LNCaP clone FGC (cell line): ENCODE data around the gene BAG2.

ENCODE experiments used
- DNase-seq: peaks from one replicate; pipeline ENCODE4 v3.0.0-alpha.2; 2011; ENCODE audit warnings: low read depth
- H3K4me3 ChIP-seq: 2 replicates; pipeline ENCODE4 v1.5.1; 2011; ENCODE audit warnings: mild to moderate bottlenecking, low read depth, low read length, control low read depth
- TF ChIP-seq, protein P1 (sequence below): IDR thresholded peaks from 2 replicates; pipeline ENCODE4 v1.5.1; 2012; ENCODE audit warnings: mild to moderate bottlenecking; ENCODE audit not compliant: control insufficient read depth, insufficient read depth; ENCODE audit errors: extremely low read depth

BAG2 gene

DNA sequence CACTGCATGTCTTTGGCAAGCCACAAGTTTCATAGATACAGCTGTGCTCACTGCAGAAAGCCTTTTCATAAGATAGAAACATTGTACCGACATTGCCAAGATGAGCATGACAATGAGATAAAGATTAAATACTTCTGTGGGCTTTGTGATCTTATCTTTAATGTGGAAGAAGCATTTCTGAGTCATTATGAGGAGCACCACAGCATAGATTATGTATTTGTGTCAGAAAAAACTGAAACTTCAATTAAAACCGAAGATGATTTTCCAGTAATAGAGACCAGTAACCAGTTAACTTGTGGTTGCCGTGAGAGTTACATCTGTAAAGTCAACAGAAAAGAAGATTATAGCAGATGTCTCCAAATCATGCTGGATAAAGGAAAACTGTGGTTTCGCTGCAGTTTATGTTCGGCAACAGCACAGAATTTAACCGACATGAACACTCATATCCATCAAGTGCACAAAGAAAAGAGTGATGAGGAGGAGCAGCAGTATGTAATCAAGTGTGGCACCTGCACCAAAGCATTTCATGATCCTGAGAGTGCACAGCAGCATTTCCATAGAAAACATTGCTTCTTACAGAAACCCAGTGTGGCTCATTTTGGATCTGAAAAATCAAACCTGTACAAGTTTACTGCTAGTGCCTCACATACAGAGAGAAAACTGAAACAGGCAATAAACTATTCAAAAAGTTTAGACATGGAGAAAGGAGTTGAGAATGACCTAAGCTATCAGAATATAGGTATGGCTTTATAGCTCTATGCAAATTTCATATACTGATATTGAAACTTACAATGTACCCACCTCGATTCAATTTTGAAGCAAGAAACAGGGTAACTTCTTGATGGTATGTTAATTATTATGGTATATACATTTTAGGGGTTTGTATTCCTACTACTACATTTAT, 23.9 kb upstream of the BAG2 start:
- DNase-seq, result no peak
- TF ChIP-seq, protein P1, sequence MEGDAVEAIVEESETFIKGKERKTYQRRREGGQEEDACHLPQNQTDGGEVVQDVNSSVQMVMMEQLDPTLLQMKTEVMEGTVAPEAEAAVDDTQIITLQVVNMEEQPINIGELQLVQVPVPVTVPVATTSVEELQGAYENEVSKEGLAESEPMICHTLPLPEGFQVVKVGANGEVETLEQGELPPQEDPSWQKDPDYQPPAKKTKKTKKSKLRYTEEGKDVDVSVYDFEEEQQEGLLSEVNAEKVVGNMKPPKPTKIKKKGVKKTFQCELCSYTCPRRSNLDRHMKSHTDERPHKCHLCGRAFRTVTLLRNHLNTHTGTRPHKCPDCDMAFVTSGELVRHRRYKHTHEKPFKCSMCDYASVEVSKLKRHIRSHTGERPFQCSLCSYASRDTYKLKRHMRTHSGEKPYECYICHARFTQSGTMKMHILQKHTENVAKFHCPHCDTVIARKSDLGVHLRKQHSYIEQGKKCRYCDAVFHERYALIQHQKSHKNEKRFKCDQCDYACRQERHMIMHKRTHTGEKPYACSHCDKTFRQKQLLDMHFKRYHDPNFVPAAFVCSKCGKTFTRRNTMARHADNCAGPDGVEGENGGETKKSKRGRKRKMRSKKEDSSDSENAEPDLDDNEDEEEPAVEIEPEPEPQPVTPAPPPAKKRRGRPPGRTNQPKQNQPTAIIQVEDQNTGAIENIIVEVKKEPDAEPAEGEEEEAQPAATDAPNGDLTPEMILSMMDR, result no peak
- H3K4me3 ChIP-seq, result no peak overlapping the region

DNA sequence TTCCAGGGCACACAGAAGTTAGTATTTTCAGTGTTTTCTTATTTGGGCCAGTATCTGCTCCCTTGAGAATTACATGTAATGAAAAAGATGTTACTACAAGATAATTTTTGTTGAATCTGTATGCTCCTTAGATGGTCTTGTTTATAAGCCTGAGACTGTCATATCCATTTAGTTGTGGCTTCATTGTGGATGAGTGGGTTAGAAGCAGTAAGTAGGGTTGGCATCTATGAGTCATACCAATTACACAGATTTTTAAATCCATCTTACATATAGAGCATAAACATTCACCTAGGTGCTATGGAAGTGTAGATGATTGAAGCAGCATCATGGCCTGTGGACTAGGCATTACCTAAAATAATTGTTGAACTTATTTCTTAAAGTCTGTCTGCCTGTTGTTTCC, 13.5 kb upstream of the BAG2 start:
- TF ChIP-seq, protein P1, result no peak
- DNase-seq, result no peak
- no peak overlapping the region for H3K4me3 ChIP-seq

DNA sequence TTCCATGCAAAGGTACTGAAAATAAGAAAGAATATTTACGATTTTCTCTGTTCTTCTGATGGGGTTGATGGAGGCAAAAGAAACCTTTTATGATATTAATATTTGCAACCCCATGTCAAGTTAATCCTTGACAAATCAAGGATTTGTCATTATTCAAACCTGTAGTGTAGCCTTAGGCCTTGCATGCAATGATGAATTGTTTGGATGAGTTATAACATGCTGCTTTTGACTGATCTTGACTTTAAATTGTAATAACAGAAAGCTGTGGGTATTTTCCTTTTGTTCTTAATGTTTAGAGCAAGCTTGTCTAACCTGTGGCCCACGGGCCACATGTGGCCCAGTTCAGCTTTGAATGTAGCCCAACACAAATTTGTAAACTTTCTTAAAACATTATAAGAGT, 13.0 kb upstream of the BAG2 start:
- no peak overlapping the region for H3K4me3 ChIP-seq
- DNase-seq, result no peak

DNA sequence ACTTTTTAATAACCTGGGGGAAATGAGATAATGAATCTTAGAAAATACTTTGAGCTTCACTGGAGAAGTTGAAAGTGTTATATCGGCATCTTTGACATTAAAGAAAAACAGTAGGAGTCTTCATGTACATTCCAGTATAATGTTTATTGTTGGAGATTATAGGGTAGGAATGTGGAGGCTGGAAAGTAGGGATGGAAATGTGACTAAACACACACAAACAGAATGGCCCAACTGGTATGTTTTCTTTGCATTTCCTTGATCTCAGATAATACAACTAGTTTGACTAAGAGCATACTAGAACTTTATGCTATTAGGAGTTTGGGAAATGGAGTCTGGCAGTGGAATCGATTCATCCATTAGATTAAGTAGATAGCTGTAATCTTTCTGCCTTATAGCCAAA, 10.1 kb upstream of the BAG2 start:
- no peak for DNase-seq
- TF ChIP-seq, protein P1, result no peak
- no peak overlapping the region for H3K4me3 ChIP-seq

More for the DNA sequence above, 13.0 kb upstream of the BAG2 start:
- TF ChIP-seq, protein P1, result no peak

DNA sequence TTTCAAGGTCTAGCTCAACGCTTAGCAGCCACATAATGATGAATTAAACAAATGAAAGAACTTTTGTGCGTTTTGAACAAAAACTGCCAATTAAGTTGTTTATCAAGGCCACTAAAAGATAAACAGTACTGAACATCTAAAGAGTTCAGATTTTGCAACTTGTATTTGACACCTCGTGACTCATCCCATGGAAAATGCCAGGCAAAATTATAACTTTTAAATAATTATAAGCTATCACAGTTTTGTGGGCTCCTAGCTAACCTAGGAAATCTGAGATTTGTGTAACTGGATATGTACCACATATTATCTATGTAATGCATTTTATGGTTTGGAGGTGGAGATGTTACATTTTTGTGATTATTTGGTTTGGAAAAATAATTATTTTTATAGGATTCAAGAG, 9.6 kb upstream of the BAG2 start:
- TF ChIP-seq, protein P1, result no peak
- no peak for DNase-seq
- no peak overlapping the region for H3K4me3 ChIP-seq

DNA sequence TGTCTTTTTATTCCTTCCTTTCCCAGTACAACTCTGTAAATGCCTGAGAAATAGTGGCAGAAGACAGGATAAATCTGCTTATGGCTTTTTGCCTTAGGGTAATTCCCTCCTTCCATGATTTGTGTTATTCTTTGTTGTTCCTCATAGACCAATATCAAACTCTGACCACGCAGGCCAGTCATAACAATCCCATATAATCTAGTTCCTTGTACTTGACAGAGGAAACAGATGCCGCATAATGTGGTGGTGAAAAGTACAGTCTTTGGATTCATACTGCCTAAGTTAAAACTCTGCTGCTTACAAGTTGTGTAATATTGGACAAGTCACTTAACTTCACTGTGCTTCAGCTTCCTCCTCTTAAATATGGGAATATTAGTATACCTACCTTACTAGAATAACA, 8.2 kb upstream of the BAG2 start:
- no peak overlapping the region for H3K4me3 ChIP-seq
- TF ChIP-seq, protein P1, result no peak
- no peak for DNase-seq

DNA sequence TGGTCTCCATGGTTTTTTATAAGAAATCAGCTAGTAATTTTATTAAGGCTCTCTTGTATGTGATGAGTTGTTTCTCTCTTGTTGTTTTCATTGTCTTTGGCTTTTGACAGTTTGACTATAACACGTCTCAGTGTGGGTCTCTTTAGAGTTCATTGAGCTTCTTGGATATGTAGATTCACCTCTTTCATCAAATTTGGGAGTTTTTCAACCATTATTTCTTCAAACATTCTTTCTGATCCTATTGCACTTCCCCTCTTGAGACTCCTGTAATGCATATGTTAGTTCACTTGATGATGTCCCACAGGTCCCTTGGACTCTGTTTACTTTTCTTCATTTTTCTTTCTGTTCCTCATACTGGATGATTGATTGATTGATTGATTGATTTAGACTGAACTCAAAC, 7.0 kb upstream of the BAG2 start:
- TF ChIP-seq, protein P1, result no peak
- H3K4me3 ChIP-seq, result no peak overlapping the region
- DNase-seq, result no peak
